HG03095 (cell line): ENCODE data around the gene POU2F1.

Experiments
- ATAC-seq: cut with Tn5 transposase; IDR thresholded peaks from one replicate; pipeline ENCODE4 v1.9.1; 2021; ENCODE audit warnings: moderate library complexity; ENCODE audit not compliant: unreplicated experiment

Gene POU2F1

GRCh38 chr1:167457936-167458584, 237.4 kb downstream of the POU2F1 start:
- ATAC-seq: no peak

- ATAC-seq: no peak
Observed at GRCh38 chr1:167460836-167461235, 240.2 kb downstream of the POU2F1 start.

- no peak for ATAC-seq
Observed at GRCh38 chr1:167462341-167462740, 241.7 kb downstream of the POU2F1 start.

DNA sequence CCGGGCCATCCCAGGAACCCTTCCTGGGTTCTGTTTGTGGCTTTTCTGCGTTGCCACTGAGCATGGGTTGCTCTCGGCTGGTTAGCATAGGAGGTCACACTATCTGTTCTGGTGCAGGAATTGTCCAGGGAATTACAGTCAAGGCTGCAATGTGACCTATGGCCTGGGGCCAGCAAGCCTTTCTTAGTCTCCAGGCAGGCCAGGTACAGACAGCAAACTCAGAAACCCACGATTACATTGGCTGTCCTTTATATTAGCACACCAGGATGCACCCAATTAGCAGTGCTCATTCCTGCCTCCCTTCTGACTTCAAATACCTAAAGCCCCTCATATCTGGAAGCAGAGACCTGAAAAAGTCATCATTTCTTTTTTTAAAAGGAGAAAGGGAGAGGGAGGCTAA, 242.4 kb downstream of the POU2F1 start:
- no peak for ATAC-seq

DNA sequence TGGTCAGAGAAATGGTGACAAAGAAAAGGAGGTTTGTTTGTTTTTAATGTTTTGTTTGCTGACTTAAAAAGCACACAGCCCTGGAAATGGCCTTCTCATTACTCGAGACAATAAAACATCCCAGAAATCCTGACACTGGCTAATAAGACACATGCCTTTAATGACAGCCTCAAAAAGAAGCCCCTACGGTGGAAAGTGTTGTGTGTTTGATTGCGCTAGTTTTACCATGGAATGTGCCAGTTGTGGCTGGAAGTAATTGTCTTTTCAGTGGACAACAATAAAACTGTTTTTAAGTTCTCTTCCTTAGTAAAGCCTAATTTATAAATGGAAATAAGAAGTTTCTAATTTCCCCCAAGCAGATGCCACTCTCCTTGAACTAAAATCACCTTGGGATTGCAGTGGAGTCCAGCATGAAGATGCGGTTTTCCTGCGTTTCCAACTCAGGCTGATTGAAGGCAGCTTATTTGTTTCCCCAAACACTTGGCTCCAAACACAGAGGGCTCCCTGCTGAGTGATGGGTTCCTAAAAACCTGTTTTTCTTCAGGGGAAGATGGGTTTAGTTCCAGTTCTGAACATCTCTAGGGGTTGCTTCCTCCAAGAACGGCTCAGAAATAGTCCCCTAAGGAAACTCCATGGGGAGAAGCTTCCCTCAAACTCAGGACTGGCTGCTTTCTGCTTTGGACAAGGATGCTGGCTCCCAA, 243.3 kb downstream of the POU2F1 start:
- ATAC-seq: no peak

- no peak for ATAC-seq
Observed at GRCh38 chr1:167465018-167465417, 244.3 kb downstream of the POU2F1 start.

- no peak for ATAC-seq
Observed at GRCh38 chr1:167465743-167466142, 245.1 kb downstream of the POU2F1 start.

DNA sequence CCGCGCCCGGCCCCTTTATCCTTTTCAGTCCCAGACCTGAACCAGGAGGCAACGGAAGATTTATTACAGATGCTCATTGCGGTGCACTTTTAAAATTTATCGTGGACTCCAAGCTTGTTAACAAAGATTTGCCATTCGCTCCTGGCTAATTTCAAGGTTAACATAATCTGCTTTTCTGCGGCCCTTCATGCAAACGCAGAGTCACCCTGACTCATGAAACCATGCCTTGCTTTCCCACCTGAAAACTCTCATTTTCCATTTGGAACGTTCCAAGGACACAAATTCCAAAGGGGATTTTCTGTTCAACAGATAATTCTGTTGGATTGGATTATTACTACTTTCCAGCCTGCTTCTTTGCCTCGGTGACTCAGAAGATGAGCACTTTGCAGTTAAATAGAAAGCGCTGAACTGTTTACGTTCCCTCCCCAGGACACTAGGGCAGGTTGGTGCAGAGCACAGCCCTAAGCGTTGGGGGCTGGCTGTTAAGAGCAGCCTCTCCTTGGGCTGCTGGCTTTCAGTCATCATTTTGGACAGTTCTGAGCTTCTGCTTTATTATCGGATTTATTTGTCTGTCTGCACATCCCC, 246.5 kb downstream of the POU2F1 start:
- no peak for ATAC-seq

- ATAC-seq: no peak
Observed at GRCh38 chr1:167467752-167468151, 247.1 kb downstream of the POU2F1 start.

DNA sequence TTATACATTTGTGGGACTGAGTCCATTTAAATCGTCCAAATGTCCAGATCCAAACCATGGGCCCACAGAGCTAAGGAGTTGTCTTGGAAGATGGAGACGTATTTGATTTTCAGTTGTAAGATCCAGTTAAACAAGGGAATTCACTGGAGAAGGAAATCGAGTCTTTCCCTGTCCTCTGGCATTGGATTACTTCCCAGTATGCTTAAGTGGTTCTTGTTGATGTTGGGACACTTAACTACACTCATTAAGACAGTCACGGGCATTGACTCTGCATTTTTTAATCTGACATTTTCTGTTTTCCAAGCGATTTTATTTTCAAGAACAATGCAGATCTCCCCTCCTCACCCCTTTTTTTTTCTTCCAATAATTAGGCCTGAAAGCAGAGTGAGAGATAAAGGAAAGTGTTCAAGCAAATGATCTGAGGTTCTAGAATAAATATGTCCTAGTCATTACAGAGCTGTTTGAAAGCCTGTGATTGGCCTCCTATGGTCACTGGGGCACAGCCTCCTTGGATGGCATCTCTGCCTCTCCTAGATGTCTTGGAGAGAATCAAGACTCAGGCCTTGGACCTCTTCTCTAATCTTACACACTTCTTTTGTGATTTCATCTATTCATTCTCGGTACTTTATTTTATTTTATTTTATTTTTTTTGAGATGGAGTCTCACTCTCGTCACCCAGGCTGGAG, 248.7 kb downstream of the POU2F1 start:
- no peak for ATAC-seq

DNA sequence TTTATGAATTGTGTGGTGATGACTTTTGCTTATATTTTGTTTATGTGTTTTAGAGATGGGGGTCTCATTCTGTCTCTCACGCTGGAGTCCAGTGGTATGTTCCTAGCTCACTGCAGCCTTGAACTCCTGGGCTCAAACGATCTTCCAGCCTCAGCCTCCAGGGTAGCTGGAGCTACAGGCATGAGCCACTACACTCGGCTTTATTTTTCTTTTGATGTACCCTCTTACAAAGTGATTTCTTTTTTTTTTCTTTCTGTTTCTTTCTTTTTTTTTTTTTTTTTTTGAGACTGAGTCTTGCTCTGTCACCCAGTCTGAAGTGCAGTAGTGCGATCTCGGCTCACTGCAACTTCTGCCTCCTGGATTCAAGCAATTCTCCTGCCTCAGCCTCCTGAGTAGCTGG, 250.9 kb downstream of the POU2F1 start:
- ATAC-seq: no peak

DNA sequence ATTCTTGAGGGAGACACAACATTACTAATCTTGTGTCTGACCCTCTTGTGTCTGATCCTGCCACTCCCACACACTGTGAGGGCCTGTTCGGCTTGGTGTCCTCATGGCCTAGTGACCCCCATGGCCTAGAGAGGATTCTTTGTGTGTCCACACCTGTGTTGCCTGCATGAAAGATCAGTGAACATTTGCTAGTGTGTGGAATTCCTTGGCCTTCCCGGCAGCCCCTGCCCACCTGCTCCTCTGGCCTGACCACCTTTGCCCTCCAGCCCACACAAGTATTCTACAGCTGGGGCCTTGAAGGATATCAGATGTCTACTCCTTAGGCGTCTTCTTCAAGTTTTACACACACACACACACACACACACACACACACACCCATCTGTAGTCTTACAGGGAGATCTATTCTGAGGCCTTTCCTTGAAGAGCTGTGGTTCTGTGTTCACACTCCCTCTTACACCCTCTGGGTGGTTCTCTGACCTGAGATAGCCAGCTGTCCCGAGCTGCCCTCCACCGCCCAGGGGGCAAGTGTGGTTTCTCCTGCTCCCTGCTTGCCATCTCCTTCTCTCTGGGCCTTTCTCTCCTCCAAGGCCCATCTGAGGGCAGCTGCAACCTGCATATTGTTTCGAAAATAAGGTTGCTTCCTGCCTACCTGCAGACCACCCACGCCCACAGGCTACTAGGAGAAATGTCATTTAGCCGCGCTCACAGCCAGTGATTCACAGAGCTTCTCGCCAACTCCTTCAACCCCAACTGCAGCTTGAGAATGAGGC, 252.3 kb downstream of the POU2F1 start:
- ATAC-seq: no peak

DNA sequence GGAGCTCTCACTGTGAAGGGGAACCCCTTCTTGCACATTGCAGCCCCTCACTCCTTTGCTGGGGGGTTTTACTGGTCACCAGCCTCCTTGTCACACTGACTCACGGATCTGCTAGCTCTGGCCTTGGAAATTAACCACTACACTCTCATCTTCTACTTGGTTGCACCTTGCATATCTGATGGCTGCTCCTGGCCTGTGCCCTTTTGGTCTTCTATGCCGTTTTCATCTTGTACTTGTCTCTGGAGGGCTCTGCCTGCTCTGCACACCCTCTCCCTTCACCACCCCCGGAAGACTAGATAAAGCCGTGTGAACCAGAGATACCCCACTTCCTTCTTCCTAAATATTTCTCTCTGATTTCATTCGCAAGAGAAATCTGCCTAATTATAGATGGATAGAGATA, 253.1 kb downstream of the POU2F1 start:
- ATAC-seq: no peak

DNA sequence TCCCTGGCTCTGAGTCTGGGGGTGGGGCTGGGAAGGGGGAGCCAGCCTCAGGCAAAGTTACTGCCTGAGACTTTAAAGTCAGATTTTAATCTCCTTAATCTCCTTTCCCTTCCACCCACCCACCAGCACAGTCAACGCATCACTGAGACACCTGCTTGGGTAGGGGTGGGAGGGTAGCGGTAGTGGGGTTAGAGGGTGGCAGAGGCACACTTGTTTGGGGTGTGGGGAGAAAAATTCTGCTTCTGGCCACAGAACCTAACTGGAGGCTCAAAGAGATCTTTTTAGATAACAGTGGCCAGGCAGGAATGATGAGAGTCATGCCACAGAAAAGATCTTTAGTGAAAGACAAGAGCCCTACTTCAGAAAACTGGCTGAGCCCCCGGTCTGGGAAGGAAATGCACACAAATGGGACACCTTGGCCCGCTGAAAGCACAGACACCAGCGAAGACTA, 253.5 kb downstream of the POU2F1 start:
- ATAC-seq: no peak

DNA sequence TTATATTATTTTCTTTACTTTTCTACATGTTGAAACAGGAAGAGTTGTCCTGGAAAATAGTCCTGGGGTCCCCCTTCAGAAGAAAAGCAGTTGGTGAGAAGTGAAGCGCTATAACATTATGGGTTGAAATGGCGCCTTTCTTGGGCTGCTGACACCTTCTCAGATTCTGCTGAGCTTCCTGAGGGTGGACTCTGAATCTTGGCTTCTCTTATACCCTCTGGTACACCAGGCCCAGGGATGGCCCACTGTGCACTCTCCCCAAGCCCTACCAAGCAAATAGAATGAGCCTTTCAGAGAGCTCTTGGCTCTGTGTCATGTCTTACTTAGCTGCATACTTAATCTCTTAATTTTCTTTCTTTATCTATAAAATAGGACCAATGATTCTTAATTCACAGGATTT, 255.4 kb downstream of the POU2F1 start:
- ATAC-seq: no peak
